IMR-90 (cell line): ENCODE data around the gene MTF2. TPM values are rescaled to one million over a fixed set of nuclear protein-coding genes. Genes with fewer than 3 reads are reported as not detected.

Source experiments
- ATAC-seq: fragments of 200-7000 bp; cut with Tn5 transposase; 2 replicates; pipeline ENCODE4 v1.9.1; 2020; ENCODE audit warnings: low read depth, mild to moderate bottlenecking, moderate library complexity
- BruUV-seq: library from RNA; stranded (reverse); fragments of 400-500 nt; replicated peaks from 2 replicates; lab custom pipeline; 2021; lab: Mats Ljungman, UMichigan
- CTCF ChIA-PET: fragments of 300-600 bp; formaldehyde crosslinking; extraction: SDS; loops from one replicate; lab custom pipeline; 2021; ENCODE audit warnings: antibody characterized with exemption; lab: Yijun Ruan, JAX
- POLR2A ChIA-PET: fragments of 300-600 bp; sonication (Branson Sonifier 250); formaldehyde crosslinking; loops from one replicate; lab custom pipeline; 2022; ENCODE audit warnings: antibody characterized with exemption; ENCODE audit not compliant: unreplicated experiment; lab: Charles Lee
- DNase-seq: peaks from one replicate; pipeline ENCODE4 v3.0.0; 2013
- H2AFZ ChIP-seq: replicated peaks from 2 replicates; pipeline ENCODE3; 2013; ENCODE audit warnings: low read length, mild to moderate bottlenecking; ENCODE audit not compliant: poor library complexity
- H2AK5ac ChIP-seq: 2 replicates; pipeline ENCODE4 v1.6.1; 2013; ENCODE audit warnings: low read depth, low read length, inconsistent platforms
- H2AK9ac ChIP-seq: replicated peaks from 2 replicates; pipeline ENCODE3; 2013; ENCODE audit warnings: mild to moderate bottlenecking, low read depth, low read length, moderate library complexity; ENCODE audit not compliant: poor library complexity
- H2BK120ac ChIP-seq: 2 replicates; pipeline ENCODE4 v1.6.1; 2013; ENCODE audit warnings: low read depth, low read length, inconsistent platforms
- H2BK15ac ChIP-seq: 3 replicates; pipeline ENCODE4 v1.6.1; 2013; ENCODE audit warnings: low read depth, low read length, inconsistent platforms
- H2BK20ac ChIP-seq: 2 replicates; pipeline ENCODE4 v1.6.1; 2013; ENCODE audit warnings: low read depth, mild to moderate bottlenecking, inconsistent platforms, low read length, moderate library complexity
- H2BK5ac ChIP-seq: 2 replicates; pipeline ENCODE4 v1.6.1; 2013; ENCODE audit warnings: mild to moderate bottlenecking, low read depth, low read length, inconsistent platforms; ENCODE audit not compliant: poor library complexity, severe bottlenecking
- H3K14ac ChIP-seq: replicated peaks from 2 replicates; pipeline ENCODE4 v1.6.1; 2013; ENCODE audit warnings: low read depth, low read length, inconsistent platforms
- H3K18ac ChIP-seq: 2 replicates; pipeline ENCODE4 v1.6.1; 2013; ENCODE audit warnings: low read depth, low read length, control low read depth
- H3K23ac ChIP-seq: 2 replicates; pipeline ENCODE4 v1.6.1; 2013; ENCODE audit warnings: low read depth, low read length, inconsistent platforms
- H3K27ac ChIP-seq: 2 replicates; pipeline ENCODE4 v1.5.1; 2013; ENCODE audit warnings: mild to moderate bottlenecking, control low read depth, low read length; ENCODE audit not compliant: insufficient read depth
- H3K27me3 ChIP-seq: 2 replicates; pipeline ENCODE4 v1.6.1; 2013; ENCODE audit warnings: low read length; ENCODE audit not compliant: control insufficient read depth, insufficient read depth
- H3K36me3 ChIP-seq: 2 replicates; pipeline ENCODE4 v1.6.1; 2013; ENCODE audit warnings: low read length, mixed read lengths; ENCODE audit not compliant: control insufficient read depth, insufficient read depth
- H3K4ac ChIP-seq: 2 replicates; pipeline ENCODE4 v1.6.1; 2013; ENCODE audit warnings: low read depth, low read length, inconsistent platforms
- H3K4me1 ChIP-seq: 2 replicates; pipeline ENCODE4 v1.6.1; 2013; ENCODE audit warnings: low read length, mixed read lengths; ENCODE audit not compliant: control insufficient read depth, insufficient read depth
- H3K4me2 ChIP-seq: 2 replicates; pipeline ENCODE4 v1.6.1; 2013; ENCODE audit warnings: low read depth, mild to moderate bottlenecking, control low read depth, low read length, moderate library complexity
- H3K4me3 ChIP-seq: 2 replicates; pipeline ENCODE4 v1.5.1; 2013; ENCODE audit warnings: low read depth, mild to moderate bottlenecking, control low read depth, low read length, moderate library complexity; ENCODE audit not compliant: insufficient read depth
- H3K56ac ChIP-seq: 2 replicates; pipeline ENCODE4 v1.6.1; 2013; ENCODE audit warnings: low read length, inconsistent platforms; ENCODE audit not compliant: insufficient read depth; ENCODE audit errors: extremely low read depth
- H3K79me1 ChIP-seq, 2 experiments: 2 replicates each; pipeline ENCODE4 v1.6.1; 2013; ENCODE audit warnings: low read length in 2 of 2, inconsistent platforms in 1 of 2, low read depth in 1 of 2
- H3K9ac ChIP-seq: 2 replicates; pipeline ENCODE4 v1.6.1; 2013; ENCODE audit warnings: low read depth, low read length, control low read depth
- H3K9me1 ChIP-seq: 2 replicates; pipeline ENCODE4 v1.6.1; 2013; ENCODE audit warnings: low read length, inconsistent platforms; ENCODE audit not compliant: insufficient read depth
- H3K9me3 ChIP-seq: 2 replicates; pipeline ENCODE4 v1.6.1; 2013; ENCODE audit warnings: low read length; ENCODE audit not compliant: control insufficient read depth, insufficient read depth
- H4K20me1 ChIP-seq: 2 replicates; pipeline ENCODE4 v1.6.1; 2013; ENCODE audit warnings: low read length, inconsistent platforms; ENCODE audit not compliant: insufficient read depth
- H4K5ac ChIP-seq: 2 replicates; pipeline ENCODE4 v1.6.1; 2013; ENCODE audit warnings: mild to moderate bottlenecking, low read depth, low read length, control low read depth
- H4K8ac ChIP-seq, 2 experiments: 2 replicates each; pipeline ENCODE4 v1.6.1; 2013; ENCODE audit warnings: low read depth in 2 of 2, low read length in 2 of 2, control low read depth in 1 of 2, inconsistent platforms in 1 of 2
- H4K91ac ChIP-seq: 2 replicates; pipeline ENCODE4 v1.6.1; 2013; ENCODE audit warnings: low read depth, low read length, inconsistent platforms; ENCODE audit not compliant: insufficient read depth
- BHLHE40 ChIP-seq: fragments of 150-350 bp; IDR thresholded peaks from 2 replicates; pipeline ENCODE4 v1.6.1; 2016; ENCODE audit warnings: mild to moderate bottlenecking, low read depth, low read length
- CEBPB ChIP-seq: IDR thresholded peaks from 2 replicates; pipeline ENCODE4 v1.6.1; 2012; ENCODE audit warnings: low read depth, low read length, improper control_type of control experiment
- CHD1 ChIP-seq: IDR thresholded peaks from 2 replicates; pipeline ENCODE4 v1.6.1; 2012; ENCODE audit warnings: low read depth, low read length, improper control_type of control experiment
- CTCF ChIP-seq: conservative IDR thresholded peaks from 2 replicates; pipeline ENCODE4 v1.5.1; 2012; ENCODE audit warnings: mild to moderate bottlenecking, low read depth, low read length, improper control_type of control experiment
- MAZ ChIP-seq: IDR thresholded peaks from 2 replicates; pipeline ENCODE4 v1.6.1; 2012; ENCODE audit warnings: low read depth, mild to moderate bottlenecking, low read length, improper control_type of control experiment, moderate library complexity, borderline replicate concordance
- MXI1 ChIP-seq: IDR thresholded peaks from 2 replicates; pipeline ENCODE4 v1.6.1; 2012; ENCODE audit warnings: low read depth, mild to moderate bottlenecking, low read length, moderate library complexity, borderline replicate concordance
- NFE2L2 ChIP-seq: fragments of 150-350 bp; IDR thresholded peaks from 2 replicates; pipeline ENCODE4 v1.6.1; 2016; ENCODE audit warnings: low read depth, mild to moderate bottlenecking, low read length
- POLR2A ChIP-seq: IDR thresholded peaks from 2 replicates; pipeline ENCODE4 v1.6.1; 2012; ENCODE audit warnings: mild to moderate bottlenecking, low read depth, low read length
- RAD21 ChIP-seq: IDR thresholded peaks from 2 replicates; pipeline ENCODE4 v1.6.1; 2012; ENCODE audit warnings: low read length, improper control_type of control experiment
- RCOR1 ChIP-seq: IDR thresholded peaks from 2 replicates; pipeline ENCODE4 v1.6.1; 2012; ENCODE audit warnings: mild to moderate bottlenecking, low read length, improper control_type of control experiment; ENCODE audit not compliant: insufficient replicate concordance
- RFX5 ChIP-seq: IDR thresholded peaks from 2 replicates; pipeline ENCODE4 v1.8.0; 2012; ENCODE audit warnings: low read depth, mild to moderate bottlenecking, low read length, moderate library complexity
- SMC3 ChIP-seq: fragments of 150-350 bp; IDR thresholded peaks from 2 replicates; pipeline ENCODE4 v1.6.1; 2016; ENCODE audit warnings: low read depth, mild to moderate bottlenecking, antibody characterized with exemption, low read length, moderate library complexity
- USF2 ChIP-seq: fragments of 150-350 bp; IDR thresholded peaks from 2 replicates; pipeline ENCODE4 v1.6.1; 2017; ENCODE audit warnings: mild to moderate bottlenecking, antibody characterized with exemption, low read length, low read depth
- WGBS, 2 experiments: methylation state at CpG; one replicate each; pipeline versions ENCODE4 v1.1.5 to v1.1.7; 2013; ENCODE audit warnings: missing lambda C conversion rate in 2 of 2; ENCODE audit not compliant: insufficient read length in 1 of 2; ENCODE audit errors: extremely low coverage in 2 of 2; 5-methylcytosine and 5-hydroxymethylcytosine counted together
- dilution Hi-C: fragments of 300-500 bp; cut with HindIII; formaldehyde crosslinking; loops from one replicate; pipeline ENCODE4 v1.14.3; 2018; ENCODE audit warnings: low sequenced_read_pairs; ENCODE audit not compliant: unreplicated experiment
- in situ Hi-C: fragments of 300-500 bp; cut with MboI; formaldehyde crosslinking; loops from 3 replicates; pipeline ENCODE4 v1.14.3; 2019; ENCODE audit warnings: low sequenced_read_pairs, inconsistent platforms, mixed read lengths
- intact Hi-C: fragments of 100-400 bp; cut with micrococcal nuclease; formaldehyde crosslinking; loops from 2 replicates; pipeline ENCODE4 v1.10.0; 2022
- polyA plus RNA-seq, 3 experiments: library from polyadenylated mRNA; depleted of rRNA; stranded (reverse); fragments of >200 nt; gene quantifications; 2 replicates each; pipeline ENCODE4 v1.2.3, GENCODE V29; 2012; ENCODE audit warnings: low replicate concordance in 1 of 3
- total RNA-seq: library from RNA; depleted of rRNA; stranded (reverse); fragments of >200 nt; gene quantifications from 2 replicates; pipeline ENCODE4 v1.2.3, GENCODE V29; 2012

MTF2 gene
- total and polyA plus RNA-seq, 2 of the 4 experiments (the other 2 are of a cell fraction) = 10.6 to 39.8 TPM

GRCh38 chr1:93036672-93037071, 42.4 kb upstream of the MTF2 start:
- Histone ChIP-seq H3K18ac (no peak overlapping the region), H3K79me1 (no peaks in the 10 kb centered on the region), H4K91ac (no peak overlapping the region), H2AFZ (no peak overlapping the region), H3K56ac (no peak overlapping the region), H3K9ac (no peak overlapping the region), H2BK120ac (no peak overlapping the region), H4K5ac (no peak overlapping the region), H3K9me1 (no peaks in the 10 kb centered on the region), H3K9me3 (no peaks in the 10 kb centered on the region), H3K27me3 (peaks cover 7% of the 10 kb centered on the region), H2BK5ac (no peak overlapping the region), H3K14ac (no peak overlapping the region), H3K4me1 (no peaks in the 10 kb centered on the region), H2BK20ac (no peak overlapping the region), H3K23ac (no peak overlapping the region), H2BK15ac (no peak overlapping the region), H3K4me3 (no peak overlapping the region), H2AK5ac (no peak overlapping the region), H3K4ac (no peak overlapping the region), H4K20me1 (no peaks in the 10 kb centered on the region), H3K4me2 (no peak overlapping the region), H4K8ac (no peak overlapping the region), H2AK9ac (no peak overlapping the region), H3K36me3 (no peaks in the 10 kb centered on the region), H3K27ac (no peak overlapping the region)
- BruUV-seq = no TSS peak
- in situ Hi-C loops = no loop called here
- dilution Hi-C loops = no loop called here
- intact Hi-C loops = no loop called here
- no peak for ATAC-seq
- ChIA-PET CTCF (no interaction called here), POLR2A (interaction anchor here (0.7 kb wide), 1 partner anchor 84 kb away, joined by 8 read pairs; no protein-coding TSS in a partner anchor)
- no peak for DNase-seq
- whole genome bisulfite sequencing, 2 experiments = no CpG with 5 or more reads among the region's 4 CpGs
- TF ChIP-seq MAZ (no peak), RCOR1 (no peak), NFE2L2 (no peak), SMC3 (no peak), MXI1 (no peak), RFX5 (no peak), CTCF (no peak), POLR2A (no peak), USF2 (no peak), BHLHE40 (no peak), CHD1 (no peak), CEBPB (no peak), RAD21 (no peak)
